HL-60 (cell line): ENCODE results near the gene RHOD.

Source experiments
- DNase-seq, 2 experiments: peaks; one replicate each; pipeline ENCODE4 v3.0.0-alpha.2; 2010 to 2020; ENCODE audit warnings: low read depth in 1 of 2, low spot score in 1 of 2
- H3K27ac ChIP-seq: fragments of 250-450 bp; sonication (Bioruptor Pico); replicated peaks from 2 replicates; pipeline ENCODE4 v1.5.1; 2020; ENCODE audit warnings: mild to moderate bottlenecking, moderate library complexity
- H3K27me3 ChIP-seq: fragments of 250-450 bp; sonication (Bioruptor Pico); 2 replicates; pipeline ENCODE4 v1.5.1; 2021; ENCODE audit warnings: mild to moderate bottlenecking, moderate library complexity; ENCODE audit not compliant: insufficient read depth, poor library complexity, severe bottlenecking
- H3K4me3 ChIP-seq: replicated peaks from 2 replicates; pipeline ENCODE4 v1.5.1; 2011; ENCODE audit warnings: mild to moderate bottlenecking, control low read depth, low read length; ENCODE audit not compliant: insufficient read depth
- GABPA ChIP-seq: IDR thresholded peaks from 2 replicates; pipeline ENCODE4 v1.6.1; 2012; ENCODE audit warnings: low read depth
- POLR2AphosphoS5 ChIP-seq: IDR thresholded peaks from 2 replicates; pipeline ENCODE4 v1.6.1; 2012; ENCODE audit warnings: low read depth
- SPI1 ChIP-seq: IDR thresholded peaks from 2 replicates; pipeline ENCODE4 v1.6.1; 2012; ENCODE audit warnings: low read depth, mild to moderate bottlenecking, borderline replicate concordance
- TF ChIP-seq, protein P1 (sequence below): IDR thresholded peaks from one replicate; pipeline ENCODE4 v1.5.1; 2011; ENCODE audit warnings: low read length, control low read depth, inconsistent platforms; ENCODE audit not compliant: insufficient read depth
- TF ChIP-seq, protein P2 (sequence below): IDR thresholded peaks from 2 replicates; pipeline ENCODE4 v1.6.1; 2012; ENCODE audit warnings: low read depth; ENCODE audit not compliant: insufficient replicate concordance

Gene RHOD

DNA sequence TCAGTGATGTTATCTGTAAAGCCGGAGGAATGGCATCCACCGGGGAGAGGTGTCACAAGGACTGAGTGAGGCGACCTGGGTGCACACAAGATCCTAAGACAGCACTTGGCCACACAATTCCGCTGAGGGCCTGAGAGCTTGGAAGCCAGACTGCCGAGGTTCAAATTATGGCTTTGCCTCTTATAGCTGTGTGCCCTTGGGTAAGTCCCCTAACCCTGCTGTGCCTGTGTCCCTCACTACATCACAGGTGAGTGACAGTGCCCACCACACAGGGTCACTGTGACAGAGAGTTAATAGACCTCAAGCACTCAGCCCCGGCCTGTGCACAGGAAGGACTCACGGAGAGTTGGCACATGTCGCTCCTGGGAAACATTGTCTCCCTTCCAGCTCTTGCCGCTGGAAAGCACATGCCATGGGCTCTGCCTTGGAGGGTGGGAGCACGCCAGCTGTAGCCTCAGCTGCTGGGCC is 592 bp downstream of the RHOD start:
- no peak for DNase-seq
- TF ChIP-seq POLR2AphosphoS5 (no peak), GABPA (no peak), SPI1 (no peak)
- TF ChIP-seq, protein P1, sequence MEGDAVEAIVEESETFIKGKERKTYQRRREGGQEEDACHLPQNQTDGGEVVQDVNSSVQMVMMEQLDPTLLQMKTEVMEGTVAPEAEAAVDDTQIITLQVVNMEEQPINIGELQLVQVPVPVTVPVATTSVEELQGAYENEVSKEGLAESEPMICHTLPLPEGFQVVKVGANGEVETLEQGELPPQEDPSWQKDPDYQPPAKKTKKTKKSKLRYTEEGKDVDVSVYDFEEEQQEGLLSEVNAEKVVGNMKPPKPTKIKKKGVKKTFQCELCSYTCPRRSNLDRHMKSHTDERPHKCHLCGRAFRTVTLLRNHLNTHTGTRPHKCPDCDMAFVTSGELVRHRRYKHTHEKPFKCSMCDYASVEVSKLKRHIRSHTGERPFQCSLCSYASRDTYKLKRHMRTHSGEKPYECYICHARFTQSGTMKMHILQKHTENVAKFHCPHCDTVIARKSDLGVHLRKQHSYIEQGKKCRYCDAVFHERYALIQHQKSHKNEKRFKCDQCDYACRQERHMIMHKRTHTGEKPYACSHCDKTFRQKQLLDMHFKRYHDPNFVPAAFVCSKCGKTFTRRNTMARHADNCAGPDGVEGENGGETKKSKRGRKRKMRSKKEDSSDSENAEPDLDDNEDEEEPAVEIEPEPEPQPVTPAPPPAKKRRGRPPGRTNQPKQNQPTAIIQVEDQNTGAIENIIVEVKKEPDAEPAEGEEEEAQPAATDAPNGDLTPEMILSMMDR = no peak
- TF ChIP-seq, protein P2, sequence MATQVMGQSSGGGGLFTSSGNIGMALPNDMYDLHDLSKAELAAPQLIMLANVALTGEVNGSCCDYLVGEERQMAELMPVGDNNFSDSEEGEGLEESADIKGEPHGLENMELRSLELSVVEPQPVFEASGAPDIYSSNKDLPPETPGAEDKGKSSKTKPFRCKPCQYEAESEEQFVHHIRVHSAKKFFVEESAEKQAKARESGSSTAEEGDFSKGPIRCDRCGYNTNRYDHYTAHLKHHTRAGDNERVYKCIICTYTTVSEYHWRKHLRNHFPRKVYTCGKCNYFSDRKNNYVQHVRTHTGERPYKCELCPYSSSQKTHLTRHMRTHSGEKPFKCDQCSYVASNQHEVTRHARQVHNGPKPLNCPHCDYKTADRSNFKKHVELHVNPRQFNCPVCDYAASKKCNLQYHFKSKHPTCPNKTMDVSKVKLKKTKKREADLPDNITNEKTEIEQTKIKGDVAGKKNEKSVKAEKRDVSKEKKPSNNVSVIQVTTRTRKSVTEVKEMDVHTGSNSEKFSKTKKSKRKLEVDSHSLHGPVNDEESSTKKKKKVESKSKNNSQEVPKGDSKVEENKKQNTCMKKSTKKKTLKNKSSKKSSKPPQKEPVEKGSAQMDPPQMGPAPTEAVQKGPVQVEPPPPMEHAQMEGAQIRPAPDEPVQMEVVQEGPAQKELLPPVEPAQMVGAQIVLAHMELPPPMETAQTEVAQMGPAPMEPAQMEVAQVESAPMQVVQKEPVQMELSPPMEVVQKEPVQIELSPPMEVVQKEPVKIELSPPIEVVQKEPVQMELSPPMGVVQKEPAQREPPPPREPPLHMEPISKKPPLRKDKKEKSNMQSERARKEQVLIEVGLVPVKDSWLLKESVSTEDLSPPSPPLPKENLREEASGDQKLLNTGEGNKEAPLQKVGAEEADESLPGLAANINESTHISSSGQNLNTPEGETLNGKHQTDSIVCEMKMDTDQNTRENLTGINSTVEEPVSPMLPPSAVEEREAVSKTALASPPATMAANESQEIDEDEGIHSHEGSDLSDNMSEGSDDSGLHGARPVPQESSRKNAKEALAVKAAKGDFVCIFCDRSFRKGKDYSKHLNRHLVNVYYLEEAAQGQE = no peak
- H3K27ac ChIP-seq = no peak overlapping the region
- no peak overlapping the region for H3K4me3 ChIP-seq
- H3K27me3 ChIP-seq = peaks cover 11% of the 10 kb centered on the region

DNA sequence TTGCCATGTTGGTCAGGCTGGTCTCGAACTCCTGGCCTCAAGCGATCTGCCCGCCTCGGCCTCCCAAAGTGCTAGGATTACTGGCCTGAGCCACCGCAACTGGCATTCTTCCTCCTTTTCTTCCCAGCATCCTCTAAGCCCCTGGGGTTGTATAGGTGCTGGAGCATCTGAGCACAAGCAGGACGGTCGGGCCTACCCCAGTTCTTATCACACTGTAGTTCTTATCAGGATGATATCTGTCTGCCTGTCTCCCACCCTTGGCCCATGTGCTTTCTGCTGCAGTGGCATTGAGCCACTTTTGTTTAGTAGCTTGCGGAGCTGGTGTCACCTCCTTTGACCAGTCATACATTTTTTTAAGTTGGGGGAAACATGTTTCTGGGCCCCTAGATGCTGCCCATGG is 1.9 kb downstream of the RHOD start:
- H3K27me3 ChIP-seq = peaks cover 11% of the 10 kb centered on the region

DNA sequence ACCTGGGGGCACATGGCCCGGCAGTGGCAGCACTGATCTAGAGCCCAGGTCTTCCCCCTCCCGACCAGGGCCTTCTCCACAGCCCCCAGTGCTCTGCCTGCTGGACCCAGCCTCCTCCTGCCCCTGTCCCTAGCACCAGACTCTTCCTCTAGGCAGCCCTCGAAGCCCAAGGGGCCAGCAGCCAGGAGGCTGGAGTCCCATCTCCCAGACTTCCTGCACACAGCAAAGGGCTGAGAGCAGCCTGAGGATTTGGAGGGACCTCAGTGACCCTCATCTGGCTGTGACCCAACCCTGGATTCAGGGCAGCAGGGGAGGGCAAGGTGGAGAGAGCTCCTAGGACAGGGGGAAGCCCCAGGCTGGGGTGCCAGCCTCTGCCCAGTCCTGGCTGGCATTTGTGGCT is 3.0 kb downstream of the RHOD start:
- H3K4me3 ChIP-seq = no peak overlapping the region
- peaks cover 11% of the 10 kb centered on the region for H3K27me3 ChIP-seq
- DNase-seq = no peak
- TF ChIP-seq GABPA (no peak), POLR2AphosphoS5 (no peak), SPI1 (no peak)
- TF ChIP-seq, protein P2 = no peak
- TF ChIP-seq, protein P1 = no peak
- H3K27ac ChIP-seq = no peak overlapping the region

More for the DNA sequence above, 1.9 kb downstream of the RHOD start:
- DNase-seq = no peak
- H3K27ac ChIP-seq = no peak overlapping the region
- TF ChIP-seq, protein P2 = no peak
- TF ChIP-seq, protein P1 = no peak
- TF ChIP-seq GABPA (no peak), SPI1 (no peak), POLR2AphosphoS5 (no peak)
- no peak overlapping the region for H3K4me3 ChIP-seq
